ENCODE measurements around the gene NDUFB6.

The NDUFB6 gene

DNA sequence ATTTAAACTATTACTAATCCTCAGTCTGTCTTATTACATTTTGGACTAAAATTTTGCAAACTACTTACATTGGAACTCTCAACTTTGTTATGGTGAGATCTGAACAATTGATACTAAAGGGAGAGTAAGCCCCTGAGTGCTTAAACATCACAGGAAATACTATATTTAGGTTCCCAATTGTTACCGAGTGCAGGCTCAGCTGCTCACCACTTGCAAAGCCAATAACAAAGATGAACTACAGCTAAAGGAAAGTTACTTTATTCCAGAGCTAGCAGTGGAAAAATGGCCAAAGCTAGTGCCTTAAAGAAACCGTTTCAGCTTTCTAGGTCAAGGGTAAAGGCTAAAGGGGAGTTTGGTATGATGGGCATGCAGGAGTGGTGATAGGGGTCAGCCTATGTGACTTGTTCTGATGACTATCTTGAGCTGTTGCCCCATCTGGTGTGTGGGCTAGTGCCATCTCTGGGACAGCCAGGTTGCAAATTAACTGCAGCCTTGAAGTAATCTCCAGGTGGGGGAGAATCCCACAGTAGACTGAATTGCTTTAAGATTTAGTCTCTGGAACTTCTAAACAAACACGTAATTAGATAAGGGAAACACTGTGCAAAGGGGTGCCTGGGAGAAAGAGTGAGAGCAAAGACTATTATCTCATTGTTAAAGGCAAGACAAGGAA is 7.8 kb upstream of the NDUFB6 start:
- TF ChIP-seq, protein P1, sequence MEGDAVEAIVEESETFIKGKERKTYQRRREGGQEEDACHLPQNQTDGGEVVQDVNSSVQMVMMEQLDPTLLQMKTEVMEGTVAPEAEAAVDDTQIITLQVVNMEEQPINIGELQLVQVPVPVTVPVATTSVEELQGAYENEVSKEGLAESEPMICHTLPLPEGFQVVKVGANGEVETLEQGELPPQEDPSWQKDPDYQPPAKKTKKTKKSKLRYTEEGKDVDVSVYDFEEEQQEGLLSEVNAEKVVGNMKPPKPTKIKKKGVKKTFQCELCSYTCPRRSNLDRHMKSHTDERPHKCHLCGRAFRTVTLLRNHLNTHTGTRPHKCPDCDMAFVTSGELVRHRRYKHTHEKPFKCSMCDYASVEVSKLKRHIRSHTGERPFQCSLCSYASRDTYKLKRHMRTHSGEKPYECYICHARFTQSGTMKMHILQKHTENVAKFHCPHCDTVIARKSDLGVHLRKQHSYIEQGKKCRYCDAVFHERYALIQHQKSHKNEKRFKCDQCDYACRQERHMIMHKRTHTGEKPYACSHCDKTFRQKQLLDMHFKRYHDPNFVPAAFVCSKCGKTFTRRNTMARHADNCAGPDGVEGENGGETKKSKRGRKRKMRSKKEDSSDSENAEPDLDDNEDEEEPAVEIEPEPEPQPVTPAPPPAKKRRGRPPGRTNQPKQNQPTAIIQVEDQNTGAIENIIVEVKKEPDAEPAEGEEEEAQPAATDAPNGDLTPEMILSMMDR (conservative IDR thresholded peaks at IDR 0.05; ENCODE audit: low read depth, low read length) = no peak
- H3K4me3 ChIP-seq (ENCODE audit: low read depth, low read length) = no peak overlapping the region
- no peak for DNase-seq (ENCODE audit: low read depth)

- TF ChIP-seq, protein P1 (conservative IDR thresholded peaks at IDR 0.05; ENCODE audit: low read depth, low read length) = peak; percentile 98
- no peak overlapping the region for H3K4me3 ChIP-seq (ENCODE audit: low read depth, low read length)
- peak; percentile 77 for DNase-seq (ENCODE audit: low read depth)
Observed at GRCh38 chr9:32579706-32580331, 6.9 kb upstream of the NDUFB6 start.

GRCh38 chr9:32578976-32579375 is 6.0 kb upstream of the NDUFB6 start:
- H3K4me3 ChIP-seq (ENCODE audit: low read depth, low read length) = no peak overlapping the region
- TF ChIP-seq, protein P1 (conservative IDR thresholded peaks at IDR 0.05; ENCODE audit: low read depth, low read length) = no peak
- DNase-seq (ENCODE audit: low read depth) = no peak

GRCh38 chr9:32577316-32577715 is 4.4 kb upstream of the NDUFB6 start:
- no peak for DNase-seq (ENCODE audit: low read depth)
- TF ChIP-seq, protein P1 (conservative IDR thresholded peaks at IDR 0.05; ENCODE audit: low read depth, low read length) = no peak
- no peak overlapping the region for H3K4me3 ChIP-seq (ENCODE audit: low read depth, low read length)

GRCh38 chr9:32574858-32575257 is 1.9 kb upstream of the NDUFB6 start:
- H3K4me3 ChIP-seq (ENCODE audit: low read depth, low read length) = no peak overlapping the region
- TF ChIP-seq, protein P1 (conservative IDR thresholded peaks at IDR 0.05; ENCODE audit: low read depth, low read length) = no peak
- no peak for DNase-seq (ENCODE audit: low read depth)

DNA sequence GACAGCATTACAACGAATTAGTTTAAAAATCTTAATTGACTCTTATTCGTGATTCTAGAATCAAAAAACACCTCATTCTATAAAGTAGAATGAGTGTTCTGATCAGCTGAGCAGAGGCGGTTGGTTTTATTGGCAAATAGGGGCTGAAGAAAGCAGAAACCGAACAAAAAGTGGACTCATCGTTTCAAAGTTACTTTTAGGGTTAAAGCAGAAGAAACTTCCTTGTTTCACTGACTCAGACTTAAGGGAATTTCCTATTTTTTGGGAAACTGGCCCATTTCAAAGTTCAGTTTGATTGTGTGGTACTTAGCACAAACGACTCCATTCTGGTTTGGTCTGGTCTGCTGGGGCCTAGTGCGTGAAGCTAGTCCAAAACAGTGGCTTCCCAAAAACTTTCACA is 862 bp upstream of the NDUFB6 start:
- TF ChIP-seq, protein P1 (conservative IDR thresholded peaks at IDR 0.05; ENCODE audit: low read depth, low read length) = no peak
- no peak overlapping the region for H3K4me3 ChIP-seq (ENCODE audit: low read depth, low read length)
- DNase-seq (ENCODE audit: low read depth) = no peak
